ENCODE measurements around the gene MACROD2.

- no peak for TF ChIP-seq CTCF (IDR thresholded peaks at IDR 0.05)
- no peak for TF ChIP-seq POLR2A (IDR thresholded peaks at IDR 0.05)
These were observed 1581.1 kb downstream of the MACROD2 start for GRCh38 chr20:15576411-15576810.
